Hematopoietic multipotent progenitor cell (in vitro differentiated cells): ENCODE measurements around the gene PDGFA. TPM values are rescaled to one million over a fixed set of nuclear protein-coding genes. Genes with fewer than 3 reads are reported as not detected.

Experiments
- DNase-seq, 3 donors: peaks; one replicate each; pipeline ENCODE4 v3.0.0-alpha.2; 2011 to 2015; ENCODE audit warnings: low read depth in 2 of 3, low spot score in 2 of 3
- total RNA-seq: library from RNA; depleted of rRNA; stranded (reverse); fragments of >200 nt; gene quantifications from one replicate; pipeline ENCODE4 v1.2.3, GENCODE V29; 2012

PDGFA gene
- total RNA-seq, 1 donor = 1.1 TPM

DNA sequence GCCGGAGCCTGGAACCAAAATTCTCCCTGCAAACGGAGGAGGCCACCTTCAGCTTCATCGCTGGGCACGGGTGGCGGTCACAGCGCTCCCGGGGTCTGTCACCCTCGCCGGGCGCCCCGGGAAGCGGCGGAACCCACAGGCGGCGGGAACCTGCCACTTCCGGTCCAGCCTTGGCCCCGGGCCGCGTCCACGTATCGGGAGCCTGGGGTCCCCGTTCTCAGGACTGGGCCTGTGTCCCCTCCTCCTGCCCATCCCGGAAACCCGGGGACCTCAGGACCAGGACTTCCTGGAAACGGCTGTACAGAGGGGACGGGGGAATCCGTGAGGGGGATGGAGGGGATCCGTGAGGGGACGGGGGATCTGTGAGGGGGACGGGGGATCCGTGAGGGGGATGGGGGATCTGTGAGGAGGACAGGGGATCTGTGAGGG lies 25.4 kb downstream of the PDGFA start:
- DNase-seq = no peak

- DNase-seq = no peak
These were observed 25.9 kb downstream of the PDGFA start for GRCh38 chr7:493661-494251.

GRCh38 chr7:492714-493065 lies 27.0 kb downstream of the PDGFA start:
- no peak for DNase-seq

DNA sequence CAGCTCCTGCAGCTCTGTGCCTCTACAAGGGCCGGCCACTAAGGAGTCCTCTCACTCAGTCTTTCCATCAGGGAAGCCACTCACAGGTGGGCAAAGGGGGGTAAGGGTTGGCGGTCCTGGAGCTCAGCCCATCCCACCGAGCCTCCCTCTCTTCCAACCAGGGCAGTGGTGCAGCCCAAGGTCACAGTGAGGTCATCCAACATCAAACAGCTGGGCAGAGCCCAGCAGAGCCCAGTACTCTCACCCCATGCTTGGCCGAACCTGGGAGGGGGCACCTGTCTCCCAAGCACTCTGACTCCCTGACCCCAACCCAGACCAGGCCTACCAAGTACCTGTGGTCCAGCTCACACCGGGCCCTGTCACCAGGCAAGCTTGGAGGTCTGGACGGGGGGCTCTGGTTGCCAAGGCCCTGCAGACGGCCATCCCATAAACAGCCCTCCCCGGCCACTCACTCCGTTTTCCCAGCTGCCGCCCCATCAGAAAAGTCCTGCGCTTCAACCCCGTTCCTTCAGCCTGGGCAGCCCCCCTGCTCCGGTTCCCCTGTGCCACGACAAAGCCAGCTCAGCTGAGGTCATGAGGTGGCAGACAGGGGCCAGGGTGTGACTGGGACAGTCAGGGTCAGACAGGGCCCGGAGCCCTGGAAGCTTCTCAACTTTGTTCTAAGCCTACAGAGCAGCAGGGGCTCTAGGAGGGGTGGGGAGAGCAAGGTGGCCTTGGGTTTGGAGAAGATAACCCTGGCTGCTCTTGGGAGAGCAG lies 27.5 kb downstream of the PDGFA start:
- no peak for DNase-seq

DNA sequence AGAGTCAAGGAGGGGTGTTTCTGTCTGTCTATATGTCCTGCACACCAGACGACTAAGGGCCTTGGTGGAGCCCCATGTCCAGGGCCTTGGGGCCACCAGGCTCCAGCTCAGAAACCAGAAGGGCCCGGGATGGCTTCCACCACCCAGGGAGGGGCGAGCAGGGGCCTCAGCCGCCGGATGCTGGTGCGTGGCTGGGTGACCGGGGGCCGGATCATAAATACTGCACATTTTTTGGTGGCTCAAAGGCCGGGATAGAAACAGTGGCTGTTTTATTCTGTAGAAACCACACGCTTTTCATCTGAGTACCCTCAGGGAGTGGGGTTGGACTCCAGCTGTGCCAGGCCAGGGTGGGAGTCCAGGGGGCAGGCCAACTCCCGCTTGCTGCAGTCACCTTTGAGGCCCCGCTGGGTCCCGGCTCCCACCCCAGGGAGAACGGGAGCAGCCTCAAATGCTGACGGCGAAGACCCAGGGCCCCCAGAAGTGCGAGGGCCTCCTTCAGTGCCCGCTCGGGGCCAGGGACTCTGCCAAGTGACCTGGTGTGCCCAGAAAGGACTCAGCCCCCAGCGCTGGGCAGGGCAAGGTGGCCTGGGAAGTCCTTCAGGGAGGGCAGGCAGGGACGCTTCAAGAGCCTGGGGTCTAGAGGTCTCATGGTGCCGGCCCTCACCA lies 28.2 kb downstream of the PDGFA start:
- no peak for DNase-seq

DNA sequence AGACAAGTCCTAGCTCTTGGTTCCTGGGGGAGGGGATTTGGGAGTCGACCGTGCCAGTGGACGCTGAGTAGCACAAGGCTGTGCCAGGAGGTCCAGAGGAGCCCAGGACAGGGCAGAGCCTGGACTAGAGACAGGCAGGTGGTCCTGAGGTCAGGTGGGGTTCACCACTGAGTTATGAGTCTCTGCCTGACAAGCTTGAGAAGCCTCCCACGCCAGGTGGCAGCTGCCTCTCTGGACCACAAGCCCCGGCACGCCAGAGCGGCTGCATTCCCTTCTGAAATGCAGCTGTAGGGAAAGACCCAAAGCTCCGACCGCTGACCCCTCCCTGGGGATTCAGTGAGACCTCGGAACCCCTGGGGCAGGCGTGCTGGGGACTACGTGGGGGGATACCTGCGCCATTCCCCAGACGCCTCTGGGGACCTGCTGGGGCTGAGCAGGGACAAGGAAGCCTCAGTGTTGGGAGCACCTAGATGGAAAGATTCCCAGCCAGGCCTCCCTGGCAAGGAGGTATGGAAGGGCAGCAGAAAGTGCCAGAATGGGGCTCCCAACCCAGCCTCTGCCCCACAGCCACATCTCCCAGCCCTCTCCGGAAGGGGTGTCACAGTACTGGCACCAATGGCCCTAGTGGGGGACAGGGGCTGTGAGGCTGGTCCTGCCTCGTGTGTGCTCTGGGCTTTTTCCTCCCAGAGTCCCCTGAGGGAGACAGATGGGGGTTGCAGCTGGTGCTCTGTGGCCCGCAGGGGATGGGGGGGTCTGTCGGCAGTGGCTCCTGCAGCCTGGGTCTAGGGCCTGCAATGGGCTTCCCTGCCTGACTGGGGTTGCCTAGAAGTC lies 29.0 kb downstream of the PDGFA start:
- DNase-seq = no peak

- no peak for DNase-seq
These were observed 29.8 kb downstream of the PDGFA start for GRCh38 chr7:489876-490275.

DNA sequence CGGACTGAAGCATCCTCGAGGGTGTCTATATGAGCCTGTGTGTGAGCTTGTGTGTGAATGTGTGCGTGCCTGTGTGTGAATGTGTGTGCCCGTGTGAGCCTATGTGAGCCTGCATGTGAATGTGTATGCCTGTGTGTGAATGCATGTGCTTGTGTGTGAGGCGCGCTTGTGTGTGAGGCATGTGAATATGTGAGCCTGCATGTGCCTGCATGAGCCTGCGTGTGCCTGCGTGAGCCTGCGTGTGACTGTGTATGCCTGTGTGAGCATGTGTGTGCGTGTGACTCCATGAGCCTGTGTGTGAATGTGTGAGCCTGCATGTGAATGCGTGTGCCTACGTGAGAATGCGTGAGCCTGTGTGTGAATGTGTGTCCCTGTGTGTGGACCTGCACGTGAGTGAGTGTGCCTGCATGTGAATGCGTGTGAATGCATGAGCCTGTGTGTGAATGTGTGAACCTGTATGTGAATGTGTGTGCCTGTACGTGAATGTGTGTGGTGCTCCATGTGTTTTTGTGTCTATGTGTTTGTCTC lies 33.4 kb downstream of the PDGFA start:
- no peak for DNase-seq

- peak in 1 of 3 donors; percentile 15 for DNase-seq
These were observed 34.2 kb downstream of the PDGFA start for GRCh38 chr7:485188-486081.

DNA sequence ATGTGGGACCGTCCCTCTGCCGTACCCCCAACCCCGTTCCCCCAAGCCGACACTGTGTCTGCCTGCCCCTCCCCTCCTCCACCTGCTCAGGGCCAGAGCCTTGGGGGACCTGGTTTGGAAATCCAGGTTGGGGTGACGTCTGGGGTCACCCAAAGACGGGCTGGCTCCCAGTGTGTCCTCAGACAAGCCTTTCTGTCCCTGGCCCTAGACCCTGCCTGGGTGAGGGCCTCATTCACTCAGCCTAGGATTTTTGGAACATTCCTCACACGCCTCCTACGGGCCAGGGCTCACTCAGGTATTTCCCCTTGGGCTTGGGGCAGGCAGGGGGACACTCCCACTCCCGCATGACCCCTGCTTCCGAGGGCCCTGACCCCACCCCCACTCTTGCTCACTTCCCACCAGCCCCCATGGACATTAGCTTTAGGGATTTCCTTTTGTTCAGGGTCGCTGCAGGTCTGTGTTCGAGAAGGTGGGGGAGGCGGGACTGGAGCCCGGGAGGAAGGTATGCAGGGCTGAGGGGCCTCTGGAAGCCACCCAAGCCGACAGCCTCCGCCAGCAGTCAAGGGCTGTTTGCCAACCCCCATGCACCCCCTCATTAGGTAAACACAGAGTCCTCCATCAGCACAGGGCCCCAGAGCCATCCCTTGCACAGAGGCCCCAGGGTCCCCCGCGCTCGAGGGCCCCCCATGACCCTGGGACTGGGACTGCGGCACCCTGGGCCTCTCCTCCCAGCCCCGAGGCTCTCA lies 35.1 kb downstream of the PDGFA start:
- no peak for DNase-seq

DNA sequence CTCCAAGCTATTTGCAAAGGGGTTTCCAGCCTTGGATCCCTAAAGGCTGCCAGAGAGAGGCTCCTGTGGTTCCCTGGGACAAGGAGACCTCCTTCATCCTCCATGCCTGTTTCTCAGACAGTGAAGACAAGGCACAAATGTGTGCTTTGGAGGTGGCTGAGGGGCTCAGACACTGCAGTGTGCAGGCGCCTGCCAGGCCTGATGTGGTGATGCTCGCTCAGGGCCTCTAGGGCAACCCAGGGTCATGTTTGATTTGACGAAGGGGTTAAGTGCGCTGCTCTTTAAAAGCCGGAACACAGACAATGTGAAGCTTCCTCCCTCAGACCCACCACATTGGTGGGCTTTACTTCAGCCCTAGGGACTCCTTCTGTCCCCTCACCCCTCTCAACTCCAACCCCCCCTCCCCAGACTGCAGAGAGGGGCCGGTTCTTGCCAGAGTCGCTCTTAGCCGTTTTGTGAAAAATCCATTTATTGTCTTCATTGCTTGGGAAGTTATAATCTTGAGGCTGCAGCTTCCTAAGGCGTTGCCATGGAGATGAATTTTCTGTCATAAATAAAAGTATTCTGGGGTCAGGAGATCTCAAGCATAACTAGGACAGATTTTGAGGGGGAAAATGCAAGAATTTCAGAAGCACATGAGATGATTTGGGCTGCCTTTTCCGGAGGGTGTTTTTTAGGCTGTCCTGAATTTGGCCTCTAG lies 35.8 kb downstream of the PDGFA start:
- no peak for DNase-seq

DNA sequence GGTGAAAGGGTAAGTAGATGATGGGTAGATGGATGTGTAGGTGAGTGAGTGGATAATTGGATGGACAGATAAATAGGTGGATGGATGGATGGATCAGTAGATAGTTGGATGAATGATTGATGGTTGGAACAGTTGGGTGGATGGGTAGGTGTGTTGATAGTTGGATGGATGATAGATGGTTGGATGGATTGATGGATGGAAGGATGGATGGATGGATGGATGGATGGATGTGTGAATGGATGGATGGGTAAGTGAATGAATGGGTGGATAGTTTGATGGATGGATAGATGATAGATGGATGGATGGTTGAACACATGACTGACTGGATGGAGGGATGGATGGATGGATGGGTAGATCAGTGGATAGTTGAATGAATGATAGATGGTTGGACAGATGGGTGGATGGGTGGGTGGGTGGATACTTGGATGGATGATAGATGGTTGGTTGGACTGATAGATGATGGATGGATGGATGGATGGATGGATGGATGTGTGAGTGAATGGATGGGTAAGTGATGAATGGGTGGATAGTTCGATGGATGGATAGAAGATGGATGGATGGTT lies 37.0 kb downstream of the PDGFA start:
- DNase-seq = no peak

DNA sequence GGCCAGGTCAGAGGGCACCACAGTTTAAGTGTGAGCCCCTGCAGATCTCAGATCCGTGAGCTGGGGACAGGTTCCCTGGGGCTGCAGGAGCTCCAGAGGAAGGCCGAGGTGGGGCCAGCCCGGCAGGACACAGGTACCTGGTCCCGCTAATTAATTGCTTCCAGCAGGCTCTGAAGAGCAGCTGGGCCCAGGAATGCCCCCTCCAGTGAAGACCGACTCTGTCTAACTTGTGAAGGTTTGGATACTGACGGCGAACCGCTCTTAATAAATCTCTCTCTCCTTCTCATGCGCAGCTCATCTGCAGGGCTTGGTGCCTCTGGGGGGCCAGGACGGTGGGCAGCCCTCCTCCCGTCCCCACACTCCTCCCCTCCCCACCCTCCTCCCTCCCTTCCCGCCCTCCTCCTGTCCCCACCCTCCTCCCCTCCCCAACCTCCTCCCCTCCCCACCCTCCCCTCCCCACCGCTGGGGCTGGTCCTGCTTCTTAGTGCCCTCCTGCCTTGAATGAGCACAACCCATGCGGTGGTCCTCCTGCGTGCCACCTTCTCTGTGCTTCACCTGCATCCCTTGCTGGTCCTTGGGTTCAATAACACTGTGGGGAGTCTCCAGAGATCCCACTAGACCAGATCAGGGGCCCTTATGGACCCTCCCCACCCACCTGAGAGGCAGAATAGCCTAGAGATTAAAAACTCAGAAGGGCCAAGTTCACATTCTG lies 38.3 kb downstream of the PDGFA start:
- DNase-seq = no peak

DNA sequence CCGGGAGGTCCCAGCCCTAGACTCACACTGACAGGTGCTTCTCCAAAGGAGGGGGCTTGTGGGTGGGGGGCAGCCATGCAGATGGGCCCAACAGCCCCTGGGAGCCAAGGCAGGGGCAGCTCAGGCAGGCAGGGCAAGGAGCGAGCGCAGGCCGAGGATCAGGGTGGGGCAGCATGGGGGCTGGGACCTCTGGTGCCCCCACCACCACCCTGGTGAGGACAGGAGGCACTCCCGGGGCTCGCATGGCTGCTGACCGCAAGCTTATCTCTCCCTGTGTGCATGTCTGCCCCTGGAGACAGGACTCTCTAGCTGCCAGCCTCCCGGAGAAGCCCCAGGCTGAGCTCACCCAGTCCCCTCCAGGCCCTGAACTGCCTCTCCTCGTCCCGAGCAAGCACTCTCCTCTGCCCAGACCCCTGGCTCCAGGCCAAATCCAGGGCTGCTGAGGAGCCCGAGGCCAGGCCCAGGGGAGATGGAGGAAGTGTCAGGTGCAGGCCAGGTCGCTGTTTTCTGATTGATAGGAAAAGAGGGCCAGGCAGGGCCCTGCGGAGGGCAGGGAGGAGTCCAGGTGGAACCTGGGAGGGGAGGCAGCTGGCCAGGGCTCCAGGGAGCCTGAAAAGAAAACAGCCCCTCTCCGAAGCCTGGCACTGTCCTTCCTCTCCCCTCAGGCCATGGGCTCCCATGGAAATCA lies 39.0 kb downstream of the PDGFA start:
- no peak for DNase-seq

DNA sequence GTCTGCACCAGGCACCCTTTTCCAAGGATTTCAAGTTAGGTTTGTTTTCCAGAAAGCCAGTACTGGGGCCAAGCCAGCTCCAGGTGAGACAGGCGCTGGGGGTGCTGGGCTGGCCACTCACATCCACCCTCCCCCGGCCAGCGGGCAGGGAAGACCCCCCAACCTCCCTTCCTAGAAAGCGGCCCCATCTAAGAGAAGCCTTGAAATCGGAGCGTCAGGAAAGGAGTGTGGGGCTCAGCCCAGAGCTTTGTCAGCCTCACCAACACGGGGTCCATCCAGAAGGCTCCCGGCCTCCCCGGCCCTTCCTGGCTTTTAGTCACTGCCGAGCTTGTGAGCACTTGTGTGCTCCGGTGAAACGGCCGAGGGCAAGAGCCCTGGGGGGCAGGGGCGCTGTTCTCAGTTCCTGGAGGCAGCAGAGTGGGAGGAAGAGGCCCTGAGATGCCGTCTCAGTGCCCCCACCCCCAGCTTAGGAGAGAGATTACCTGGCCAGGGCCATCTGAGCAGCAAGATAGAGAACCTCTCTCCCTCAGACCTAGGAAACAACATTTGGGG lies 39.6 kb downstream of the PDGFA start:
- no peak for DNase-seq

GRCh38 chr7:479115-479947 lies 40.3 kb downstream of the PDGFA start:
- no peak for DNase-seq
